PC-9 (cell line): Measurements from ENCODE around the gene OLFML1. TPM values are rescaled to one million over a fixed set of nuclear protein-coding genes. Genes with fewer than 3 reads are reported as not detected.

Experiments
- BruUV-seq: library from RNA; stranded (reverse); fragments of 400-500 nt; replicated peaks from 2 replicates; lab custom pipeline; 2021; lab: Mats Ljungman, UMichigan
- CTCF ChIA-PET: fragments of 300-600 bp; sonication (Branson Sonifier 250); formaldehyde crosslinking; loops from one replicate; lab custom pipeline; 2022; ENCODE audit warnings: antibody characterized with exemption; lab: Charles Lee
- POLR2A ChIA-PET: fragments of 300-600 bp; sonication (Branson Sonifier 250); formaldehyde crosslinking; loops from one replicate; lab custom pipeline; 2022; ENCODE audit warnings: antibody characterized with exemption; ENCODE audit not compliant: unreplicated experiment; lab: Charles Lee
- DNase-seq, 2 experiments: peaks; one replicate each; pipeline versions ENCODE4 v3.0.0 to v3.0.0-alpha.2; 2015 to 2022; ENCODE audit warnings: mixed read lengths in 1 of 2
- H2AFZ ChIP-seq: fragments of 200-600 bp; sonication (generic); 2 replicates; pipeline ENCODE4 v1.8.1; 2017; ENCODE audit warnings: antibody characterized with exemption
- H3F3A ChIP-seq: fragments of 200-600 bp; sonication (generic); 2 replicates; pipeline ENCODE4 v1.8.1; 2017; ENCODE audit warnings: antibody characterized with exemption, mild to moderate bottlenecking, low read depth; ENCODE audit not compliant: insufficient read depth
- H3K27ac ChIP-seq: fragments of 200-600 bp; sonication (generic); 2 replicates; pipeline ENCODE4 v1.6.1; 2016; ENCODE audit warnings: mixed run types
- H3K27me3 ChIP-seq: fragments of 200-600 bp; sonication (generic); 2 replicates; pipeline ENCODE4 v1.6.1; 2016; ENCODE audit warnings: low read depth, mixed run types; ENCODE audit not compliant: insufficient read depth
- H3K36me3 ChIP-seq: fragments of 200-600 bp; sonication (generic); 2 replicates; pipeline ENCODE4 v1.6.1; 2016; ENCODE audit warnings: low read depth, mixed run types
- H3K4me1 ChIP-seq: fragments of 200-600 bp; sonication (generic); replicated peaks from 2 replicates; pipeline ENCODE4 v1.6.1; 2016; ENCODE audit warnings: mixed run types; ENCODE audit not compliant: insufficient read depth
- H3K4me2 ChIP-seq: fragments of 200-600 bp; sonication (generic); 2 replicates; pipeline ENCODE4 v1.6.1; 2017; ENCODE audit warnings: mixed run types
- H3K4me3 ChIP-seq: fragments of 200-600 bp; sonication (generic); 2 replicates; pipeline ENCODE4 v1.6.1; 2016; ENCODE audit warnings: mixed run types
- H3K79me2 ChIP-seq: fragments of 200-600 bp; sonication (generic); 2 replicates; pipeline ENCODE4 v1.6.1; 2017; ENCODE audit warnings: low read depth, mixed run types
- H3K9me2 ChIP-seq: fragments of 200-600 bp; sonication (generic); 2 replicates; pipeline ENCODE4 v1.8.1; 2017; ENCODE audit warnings: mild to moderate bottlenecking; ENCODE audit not compliant: insufficient read depth
- H3K9me3 ChIP-seq: fragments of 200-600 bp; sonication (generic); 2 replicates; pipeline ENCODE4 v1.8.1; 2016; ENCODE audit warnings: low read depth; ENCODE audit not compliant: insufficient read depth
- H4K20me1 ChIP-seq: fragments of 200-600 bp; sonication (generic); 2 replicates; pipeline ENCODE4 v1.8.1; 2017; ENCODE audit not compliant: insufficient read depth
- EZH2 ChIP-seq: fragments of 200-600 bp; sonication (generic); IDR thresholded peaks from 2 replicates; pipeline ENCODE4 v1.8.0; 2017; ENCODE audit warnings: antibody characterized with exemption, low read depth
- intact Hi-C: fragments of 100-400 bp; cut with micrococcal nuclease; formaldehyde crosslinking; loops from one replicate; pipeline ENCODE4 v1.10.0; 2022; ENCODE audit not compliant: unreplicated experiment
- total RNA-seq: library from RNA; stranded (reverse); gene quantifications from 2 replicates; pipeline ENCODE4 v1.2.3, GENCODE V29; 2021
- TF ChIP-seq, protein P1 (sequence below): fragments of 200-600 bp; sonication (generic); conservative IDR thresholded peaks from 2 replicates; pipeline ENCODE4 v1.6.1; 2017; ENCODE audit warnings: mixed run types, antibody characterized with exemption, mild to moderate bottlenecking, moderate library complexity

The OLFML1 gene
- total RNA-seq, 1 experiment from 2014 or later, result not detected

DNA sequence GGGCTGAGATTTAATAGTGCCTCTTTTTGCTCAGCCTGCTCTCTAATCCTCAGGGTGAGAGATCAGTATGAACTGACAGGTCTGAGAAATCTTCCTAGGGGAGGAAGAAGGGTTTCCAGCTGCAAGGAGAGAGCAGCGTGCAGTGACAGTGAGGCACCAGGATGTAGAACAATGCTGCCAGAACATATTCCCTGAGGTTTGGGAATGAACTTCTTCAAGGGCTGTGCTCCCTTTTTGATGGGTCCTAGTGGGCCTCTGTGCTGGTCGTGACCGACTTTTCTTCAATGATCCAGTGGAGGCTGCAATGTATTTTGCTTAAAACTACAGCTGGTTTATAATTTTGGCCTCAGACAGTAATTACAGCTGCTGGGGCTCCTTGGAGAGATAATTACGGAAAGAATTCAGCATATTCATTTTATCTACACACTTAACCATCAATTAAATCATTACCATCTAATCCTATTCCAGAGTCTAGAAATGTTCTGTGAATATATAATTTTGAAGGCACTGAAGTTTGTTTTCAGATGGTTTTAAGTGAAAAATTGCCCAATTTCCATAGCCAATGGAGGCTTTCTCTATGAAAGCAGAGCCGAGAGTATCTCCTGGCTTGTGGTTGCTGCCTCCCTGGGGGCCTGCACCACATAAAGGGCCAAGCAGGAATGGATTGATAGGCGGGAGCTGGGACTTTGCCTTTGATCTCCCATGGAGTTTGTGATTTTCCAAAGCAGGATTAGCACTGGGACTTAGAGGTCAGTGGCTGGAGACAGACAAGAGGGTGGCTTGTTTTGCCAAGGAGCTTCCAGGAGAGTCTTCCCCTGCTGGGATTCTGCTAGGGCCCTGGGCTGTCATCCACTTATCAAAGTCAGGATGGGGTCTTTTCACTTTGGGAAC lies 41.0 kb upstream of the OLFML1 start:
- BruUV-seq, result no TSS peak
- H3K79me2 ChIP-seq, result no peaks in the 10 kb centered on the region
- H3K4me1 ChIP-seq, result no peaks in the 10 kb centered on the region
- POLR2A ChIA-PET, result no interaction called here
- H3K4me3 ChIP-seq, result no peak overlapping the region
- H3K36me3 ChIP-seq, result no peaks in the 10 kb centered on the region
- H3K9me3 ChIP-seq, result no peaks in the 10 kb centered on the region
- H4K20me1 ChIP-seq, result no peaks in the 10 kb centered on the region
- H3K9me2 ChIP-seq, result no peaks in the 10 kb centered on the region
- intact Hi-C loops, result no loop called here
- H2AFZ ChIP-seq, result no peak overlapping the region
- H3K4me2 ChIP-seq, result no peak overlapping the region
- DNase-seq, result no peak
- no peaks in the 10 kb centered on the region for H3F3A ChIP-seq
- no peaks in the 10 kb centered on the region for H3K27me3 ChIP-seq
- H3K27ac ChIP-seq, result no peak overlapping the region
- CTCF ChIA-PET, result no interaction called here
- no peak for TF ChIP-seq EZH2
- TF ChIP-seq, protein P1, sequence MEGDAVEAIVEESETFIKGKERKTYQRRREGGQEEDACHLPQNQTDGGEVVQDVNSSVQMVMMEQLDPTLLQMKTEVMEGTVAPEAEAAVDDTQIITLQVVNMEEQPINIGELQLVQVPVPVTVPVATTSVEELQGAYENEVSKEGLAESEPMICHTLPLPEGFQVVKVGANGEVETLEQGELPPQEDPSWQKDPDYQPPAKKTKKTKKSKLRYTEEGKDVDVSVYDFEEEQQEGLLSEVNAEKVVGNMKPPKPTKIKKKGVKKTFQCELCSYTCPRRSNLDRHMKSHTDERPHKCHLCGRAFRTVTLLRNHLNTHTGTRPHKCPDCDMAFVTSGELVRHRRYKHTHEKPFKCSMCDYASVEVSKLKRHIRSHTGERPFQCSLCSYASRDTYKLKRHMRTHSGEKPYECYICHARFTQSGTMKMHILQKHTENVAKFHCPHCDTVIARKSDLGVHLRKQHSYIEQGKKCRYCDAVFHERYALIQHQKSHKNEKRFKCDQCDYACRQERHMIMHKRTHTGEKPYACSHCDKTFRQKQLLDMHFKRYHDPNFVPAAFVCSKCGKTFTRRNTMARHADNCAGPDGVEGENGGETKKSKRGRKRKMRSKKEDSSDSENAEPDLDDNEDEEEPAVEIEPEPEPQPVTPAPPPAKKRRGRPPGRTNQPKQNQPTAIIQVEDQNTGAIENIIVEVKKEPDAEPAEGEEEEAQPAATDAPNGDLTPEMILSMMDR, result no peak

DNA sequence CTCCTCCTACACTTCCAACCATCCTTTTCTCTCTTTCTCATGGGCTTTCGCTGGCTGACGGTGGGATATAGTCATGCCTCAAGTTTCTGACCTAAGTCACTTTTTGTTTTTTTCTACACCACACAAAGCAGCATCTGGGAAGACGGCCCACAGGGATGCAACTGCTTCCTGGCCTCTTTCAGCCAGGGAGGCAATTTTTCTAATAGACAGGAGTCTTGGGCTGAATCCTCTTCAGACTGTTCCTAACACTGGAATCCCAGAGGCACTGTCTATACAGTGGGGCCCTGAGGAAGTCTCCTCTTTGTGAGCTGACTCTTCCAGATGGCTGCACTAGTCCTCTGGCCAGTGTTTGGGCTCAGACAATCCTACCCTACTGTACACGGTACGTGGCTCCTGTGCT lies 39.7 kb upstream of the OLFML1 start:
- Histone ChIP-seq H4K20me1 (no peaks in the 10 kb centered on the region), H3K27me3 (no peaks in the 10 kb centered on the region), H3K4me1 (no peaks in the 10 kb centered on the region), H2AFZ (no peak overlapping the region), H3F3A (no peaks in the 10 kb centered on the region), H3K79me2 (no peaks in the 10 kb centered on the region), H3K27ac (no peak overlapping the region), H3K4me3 (no peak overlapping the region), H3K36me3 (no peaks in the 10 kb centered on the region), H3K9me2 (no peaks in the 10 kb centered on the region), H3K9me3 (no peaks in the 10 kb centered on the region), H3K4me2 (no peak overlapping the region)
- CTCF ChIA-PET, result no interaction called here
- intact Hi-C loops, result no loop called here
- DNase-seq, result no peak
- POLR2A ChIA-PET, result no interaction called here
- BruUV-seq, result no TSS peak
- TF ChIP-seq, protein P1, result no peak
- no peak for TF ChIP-seq EZH2

DNA sequence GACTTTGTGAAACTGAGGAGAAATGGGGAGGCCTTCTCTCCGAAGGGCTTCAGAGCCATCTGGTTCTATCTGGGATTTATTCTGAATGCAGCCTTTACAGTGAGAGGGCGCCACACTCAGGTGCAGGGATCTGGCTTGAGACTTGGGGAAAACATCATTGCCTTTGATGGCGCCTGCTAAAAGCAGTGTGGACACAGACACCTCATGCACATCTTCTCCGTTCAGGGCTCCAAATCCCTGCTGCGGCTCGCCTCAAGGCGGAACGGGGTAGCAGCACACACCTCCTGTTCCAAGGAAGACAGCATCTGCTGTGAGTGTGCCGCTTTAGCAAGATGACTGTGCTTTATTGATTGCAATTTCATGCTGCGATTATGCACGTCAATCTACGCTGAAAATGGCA lies 37.1 kb upstream of the OLFML1 start:
- no peaks in the 10 kb centered on the region for H3K9me3 ChIP-seq
- H3K4me3 ChIP-seq, result no peak overlapping the region
- CTCF ChIA-PET, result no interaction called here
- H3K4me2 ChIP-seq, result no peak overlapping the region
- POLR2A ChIA-PET, result no interaction called here
- H3K9me2 ChIP-seq, result no peaks in the 10 kb centered on the region
- H3F3A ChIP-seq, result no peaks in the 10 kb centered on the region
- intact Hi-C loops, result no loop called here
- H3K79me2 ChIP-seq, result no peaks in the 10 kb centered on the region
- no peaks in the 10 kb centered on the region for H3K36me3 ChIP-seq
- no peak overlapping the region for H3K27ac ChIP-seq
- no peaks in the 10 kb centered on the region for H3K4me1 ChIP-seq
- no peak for TF ChIP-seq EZH2
- TF ChIP-seq, protein P1, result no peak
- no peaks in the 10 kb centered on the region for H3K27me3 ChIP-seq
- BruUV-seq, result no TSS peak
- H2AFZ ChIP-seq, result no peak overlapping the region
- no peaks in the 10 kb centered on the region for H4K20me1 ChIP-seq
- no peak for DNase-seq
